NOMO-1 treated with DMSO at 0.1 percent for 48 hours (cell line): ENCODE data around the gene FREM3.
"Not testable (repeated sequence)": the region's sequence is repeated elsewhere in the genome, so short reads cannot be mapped to it uniquely, and the experiment has no call there.

Experiments
- DNase-seq: peaks from one replicate; lab custom pipeline; 2025; ENCODE audit not compliant: unreplicated experiment; lab: John Stamatoyannopoulos, UW

The FREM3 gene

GRCh38 chr4:143700416-143701352 is at the start of gene FREM3:
FREM3 (minus strand) TSS chr4:143700675; CDS start chr4:143700675, 0 bp downstream.
- no peak for DNase-seq

GRCh38 chr4:143745874-143746273 is 45.4 kb upstream of the FREM3 start:
- no peak for DNase-seq

GRCh38 chr4:143743591-143743990 is 43.1 kb upstream of the FREM3 start:
- no peak for DNase-seq

- DNase-seq: no peak
These were observed 42.4 kb upstream of the FREM3 start for GRCh38 chr4:143742834-143743233.

GRCh38 chr4:143736861-143737260 is 36.4 kb upstream of the FREM3 start:
- DNase-seq: no peak

GRCh38 chr4:143736061-143736460 is 35.6 kb upstream of the FREM3 start:
- not testable (repeated sequence) for DNase-seq

- DNase-seq: no peak
These were observed 27.7 kb upstream of the FREM3 start for GRCh38 chr4:143728166-143728565.

- no peak for DNase-seq
These were observed 26.2 kb upstream of the FREM3 start for GRCh38 chr4:143726714-143727113.

- DNase-seq: no peak
These were observed 20.8 kb upstream of the FREM3 start for GRCh38 chr4:143721317-143721716.

GRCh38 chr4:143718748-143719147 is 18.3 kb upstream of the FREM3 start:
- not testable (repeated sequence) for DNase-seq

GRCh38 chr4:143713955-143714625 is 13.6 kb upstream of the FREM3 start:
- DNase-seq: no peak

GRCh38 chr4:143713553-143713952 is 13.1 kb upstream of the FREM3 start:
- DNase-seq: no peak

GRCh38 chr4:143712155-143712550 is 11.7 kb upstream of the FREM3 start:
- no peak for DNase-seq

- DNase-seq: no peak
These were observed 11.2 kb upstream of the FREM3 start for GRCh38 chr4:143711543-143712154.

- no peak for DNase-seq
These were observed 890 bp upstream of the FREM3 start for GRCh38 chr4:143701365-143701764.

GRCh38 chr4:143700046-143700415 is 444 bp downstream of the FREM3 start:
- no peak for DNase-seq

GRCh38 chr4:143699331-143700045 is 987 bp downstream of the FREM3 start:
- DNase-seq: no peak

- DNase-seq: no peak
These were observed 6.6 kb downstream of the FREM3 start for GRCh38 chr4:143693856-143694255.

GRCh38 chr4:143692241-143692640 is 8.2 kb downstream of the FREM3 start:
- no peak for DNase-seq

- DNase-seq: no peak
These were observed 21.0 kb downstream of the FREM3 start for GRCh38 chr4:143679434-143679833.

- not testable (repeated sequence) for DNase-seq
These were observed 26.8 kb downstream of the FREM3 start for GRCh38 chr4:143673629-143674028.
